GM12878 (cell line): ENCODE results near the gene OR51T1. TPM values are rescaled to one million over a fixed set of nuclear protein-coding genes. Genes with fewer than 3 reads are reported as not detected.

Experiments
- EP300 ChIP-seq, 2 experiments: fragments of 150-350 bp in 1 of 2; IDR thresholded peaks; 2 replicates each; pipeline ENCODE4 v1.6.1; 2011 to 2012; ENCODE audit warnings: low read depth in 2 of 2, low read length in 2 of 2, borderline replicate concordance in 1 of 2, improper control_type of control experiment in 1 of 2, inconsistent platforms in 1 of 2; ENCODE audit not compliant: control insufficient read depth in 1 of 2
- NFIC ChIP-seq: IDR thresholded peaks from 2 replicates; pipeline ENCODE4 v1.6.1; 2012; ENCODE audit warnings: low read depth, mild to moderate bottlenecking, inconsistent platforms, low read length, moderate library complexity
- TAF1 ChIP-seq: IDR thresholded peaks from 2 replicates; pipeline ENCODE4 v1.6.1; 2011; ENCODE audit warnings: mild to moderate bottlenecking, low read depth, low read length, borderline replicate concordance
- TARDBP ChIP-seq: IDR thresholded peaks from 2 replicates; pipeline ENCODE4 v1.6.1; 2016; ENCODE audit warnings: borderline replicate concordance
- ZBED1 ChIP-seq: IDR thresholded peaks from 2 replicates; pipeline ENCODE4 v1.6.1; 2016; ENCODE audit warnings: borderline replicate concordance
- polyA plus RNA-seq, 11 experiments: library from polyadenylated mRNA; depleted of rRNA in 4 of 11; unstranded in 6 of 11; stranded (reverse) in 5 of 11; fragments of >200 nt; fragmentation: Nextera tagmentation in 4 of 11; fragmentation: Illumina TruSeq in 1 of 11; extraction: Ambion mirVana in 4 of 11; extraction: Trizol in 1 of 11; gene quantifications; 1 replicate in 1 of 11; 2 replicates in 10 of 11; pipeline versions ENCODE4 v1.2.1 to v1.2.3, GENCODE V29; 2011 to 2016; ENCODE audit warnings: inconsistent platforms in 2 of 11, missing spikeins in 2 of 11, low read depth in 1 of 11
- total RNA-seq, 4 experiments: library from RNA; depleted of rRNA in 3 of 4; stranded (reverse); fragments of >200 nt in 3 of 4; fragmentation: Illumina TruSeq in 1 of 4; extraction: Trizol in 1 of 4; gene quantifications; 2 replicates each; pipeline versions ENCODE4 v1.2.1 to v1.2.3, GENCODE V29; 2013 to 2021
- TF ChIP-seq, protein P1 (sequence below): IDR thresholded peaks from 2 replicates; pipeline ENCODE4 v1.6.1; 2012; ENCODE audit warnings: improper control_type of control experiment, low read depth, low read length; ENCODE audit not compliant: insufficient replicate concordance
- TF ChIP-seq, protein P2 (sequence below): fragments of 450-650 bp; IDR thresholded peaks from 2 replicates; pipeline ENCODE4 v1.6.1; 2016; ENCODE audit warnings: mild to moderate bottlenecking
- TF ChIP-seq, protein P3 (sequence below), 3 experiments: IDR thresholded peaks in 2 of 3; conservative IDR thresholded peaks in 1 of 3; 2 replicates each; pipeline ENCODE4 v1.5.1; 2011; ENCODE audit warnings: low read depth in 3 of 3, low read length in 3 of 3, mild to moderate bottlenecking in 3 of 3, control low read depth in 2 of 3, moderate library complexity in 2 of 3, inconsistent platforms in 1 of 3, mixed read lengths in 1 of 3; ENCODE audit not compliant: control insufficient read depth in 2 of 3, insufficient read depth in 1 of 3; ENCODE audit errors: extremely low read depth in 1 of 3
- TF ChIP-seq, protein P4 (sequence below): fragments of 450-650 bp; formaldehyde crosslinking; IDR thresholded peaks from 2 replicates; pipeline ENCODE4 v1.5.0; 2022; ENCODE audit warnings: mild to moderate bottlenecking, missing genetic modification characterization
- TF ChIP-seq, protein P5 (sequence below): fragments of 150-350 bp; IDR thresholded peaks from 2 replicates; pipeline ENCODE4 v1.6.1; 2016; ENCODE audit warnings: low read depth, low read length
- TF ChIP-seq, protein P6 (sequence below): fragments of 450-650 bp; IDR thresholded peaks from 2 replicates; pipeline ENCODE4 v1.6.1; 2016; ENCODE audit warnings: mild to moderate bottlenecking

Gene OR51T1
- total and polyA plus RNA-seq, 10 of the 15 experiments (the other 5 are each of a cell fraction or from before 2014, with no cell fraction given), result not detected

DNA sequence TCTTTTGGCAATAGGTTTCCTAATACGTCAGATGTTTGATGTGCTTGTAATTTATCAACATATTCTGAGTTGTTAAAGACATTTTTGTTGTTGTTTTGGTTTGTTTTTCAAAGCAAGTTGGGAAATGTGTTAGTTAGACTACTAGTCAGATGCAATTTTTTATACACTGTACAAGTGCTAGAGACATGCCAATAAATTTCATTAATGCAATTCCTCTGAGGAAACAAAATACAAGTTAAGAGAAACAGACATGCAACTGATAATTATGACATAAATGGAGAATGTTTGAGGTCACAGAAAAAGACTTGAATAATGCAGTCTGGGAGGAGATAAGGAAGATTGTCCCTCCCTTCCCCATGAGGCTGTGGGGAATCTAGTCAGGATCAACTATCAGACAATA, 5.9 kb downstream of the OR51T1 start (continued):
- TF ChIP-seq, protein P1, sequence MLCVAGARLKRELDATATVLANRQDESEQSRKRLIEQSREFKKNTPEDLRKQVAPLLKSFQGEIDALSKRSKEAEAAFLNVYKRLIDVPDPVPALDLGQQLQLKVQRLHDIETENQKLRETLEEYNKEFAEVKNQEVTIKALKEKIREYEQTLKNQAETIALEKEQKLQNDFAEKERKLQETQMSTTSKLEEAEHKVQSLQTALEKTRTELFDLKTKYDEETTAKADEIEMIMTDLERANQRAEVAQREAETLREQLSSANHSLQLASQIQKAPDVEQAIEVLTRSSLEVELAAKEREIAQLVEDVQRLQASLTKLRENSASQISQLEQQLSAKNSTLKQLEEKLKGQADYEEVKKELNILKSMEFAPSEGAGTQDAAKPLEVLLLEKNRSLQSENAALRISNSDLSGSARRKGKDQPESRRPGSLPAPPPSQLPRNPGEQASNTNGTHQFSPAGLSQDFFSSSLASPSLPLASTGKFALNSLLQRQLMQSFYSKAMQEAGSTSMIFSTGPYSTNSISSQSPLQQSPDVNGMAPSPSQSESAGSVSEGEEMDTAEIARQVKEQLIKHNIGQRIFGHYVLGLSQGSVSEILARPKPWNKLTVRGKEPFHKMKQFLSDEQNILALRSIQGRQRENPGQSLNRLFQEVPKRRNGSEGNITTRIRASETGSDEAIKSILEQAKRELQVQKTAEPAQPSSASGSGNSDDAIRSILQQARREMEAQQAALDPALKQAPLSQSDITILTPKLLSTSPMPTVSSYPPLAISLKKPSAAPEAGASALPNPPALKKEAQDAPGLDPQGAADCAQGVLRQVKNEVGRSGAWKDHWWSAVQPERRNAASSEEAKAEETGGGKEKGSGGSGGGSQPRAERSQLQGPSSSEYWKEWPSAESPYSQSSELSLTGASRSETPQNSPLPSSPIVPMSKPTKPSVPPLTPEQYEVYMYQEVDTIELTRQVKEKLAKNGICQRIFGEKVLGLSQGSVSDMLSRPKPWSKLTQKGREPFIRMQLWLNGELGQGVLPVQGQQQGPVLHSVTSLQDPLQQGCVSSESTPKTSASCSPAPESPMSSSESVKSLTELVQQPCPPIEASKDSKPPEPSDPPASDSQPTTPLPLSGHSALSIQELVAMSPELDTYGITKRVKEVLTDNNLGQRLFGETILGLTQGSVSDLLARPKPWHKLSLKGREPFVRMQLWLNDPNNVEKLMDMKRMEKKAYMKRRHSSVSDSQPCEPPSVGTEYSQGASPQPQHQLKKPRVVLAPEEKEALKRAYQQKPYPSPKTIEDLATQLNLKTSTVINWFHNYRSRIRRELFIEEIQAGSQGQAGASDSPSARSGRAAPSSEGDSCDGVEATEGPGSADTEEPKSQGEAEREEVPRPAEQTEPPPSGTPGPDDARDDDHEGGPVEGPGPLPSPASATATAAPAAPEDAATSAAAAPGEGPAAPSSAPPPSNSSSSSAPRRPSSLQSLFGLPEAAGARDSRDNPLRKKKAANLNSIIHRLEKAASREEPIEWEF, result no peak
- TF ChIP-seq TARDBP (no peak), TAF1 (no peak), ZBED1 (no peak), EP300 (IDR thresholded peaks at IDR 0.05; ENCODE audit: borderline replicate concordance in 1 of 2, control insufficient read depth in 1 of 2, low read depth in 2 of 2, low read length in 2 of 2) (no peak), NFIC (no peak)
- TF ChIP-seq, protein P2, sequence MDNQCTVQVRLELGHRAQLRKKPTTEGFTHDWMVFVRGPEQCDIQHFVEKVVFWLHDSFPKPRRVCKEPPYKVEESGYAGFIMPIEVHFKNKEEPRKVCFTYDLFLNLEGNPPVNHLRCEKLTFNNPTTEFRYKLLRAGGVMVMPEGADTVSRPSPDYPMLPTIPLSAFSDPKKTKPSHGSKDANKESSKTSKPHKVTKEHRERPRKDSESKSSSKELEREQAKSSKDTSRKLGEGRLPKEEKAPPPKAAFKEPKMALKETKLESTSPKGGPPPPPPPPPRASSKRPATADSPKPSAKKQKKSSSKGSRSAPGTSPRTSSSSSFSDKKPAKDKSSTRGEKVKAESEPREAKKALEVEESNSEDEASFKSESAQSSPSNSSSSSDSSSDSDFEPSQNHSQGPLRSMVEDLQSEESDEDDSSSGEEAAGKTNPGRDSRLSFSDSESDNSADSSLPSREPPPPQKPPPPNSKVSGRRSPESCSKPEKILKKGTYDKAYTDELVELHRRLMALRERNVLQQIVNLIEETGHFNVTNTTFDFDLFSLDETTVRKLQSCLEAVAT, result no peak
- TF ChIP-seq, protein P3, sequence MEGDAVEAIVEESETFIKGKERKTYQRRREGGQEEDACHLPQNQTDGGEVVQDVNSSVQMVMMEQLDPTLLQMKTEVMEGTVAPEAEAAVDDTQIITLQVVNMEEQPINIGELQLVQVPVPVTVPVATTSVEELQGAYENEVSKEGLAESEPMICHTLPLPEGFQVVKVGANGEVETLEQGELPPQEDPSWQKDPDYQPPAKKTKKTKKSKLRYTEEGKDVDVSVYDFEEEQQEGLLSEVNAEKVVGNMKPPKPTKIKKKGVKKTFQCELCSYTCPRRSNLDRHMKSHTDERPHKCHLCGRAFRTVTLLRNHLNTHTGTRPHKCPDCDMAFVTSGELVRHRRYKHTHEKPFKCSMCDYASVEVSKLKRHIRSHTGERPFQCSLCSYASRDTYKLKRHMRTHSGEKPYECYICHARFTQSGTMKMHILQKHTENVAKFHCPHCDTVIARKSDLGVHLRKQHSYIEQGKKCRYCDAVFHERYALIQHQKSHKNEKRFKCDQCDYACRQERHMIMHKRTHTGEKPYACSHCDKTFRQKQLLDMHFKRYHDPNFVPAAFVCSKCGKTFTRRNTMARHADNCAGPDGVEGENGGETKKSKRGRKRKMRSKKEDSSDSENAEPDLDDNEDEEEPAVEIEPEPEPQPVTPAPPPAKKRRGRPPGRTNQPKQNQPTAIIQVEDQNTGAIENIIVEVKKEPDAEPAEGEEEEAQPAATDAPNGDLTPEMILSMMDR (IDR thresholded peaks at IDR 0.05 in 2 of 3, conservative IDR thresholded peaks at IDR 0.05 in 1 of 3; ENCODE audit: control insufficient read depth in 2 of 3, extremely low read depth in 1 of 3, insufficient read depth in 1 of 3, low read depth in 3 of 3, low read length in 3 of 3), result no peak
- TF ChIP-seq, protein P4, sequence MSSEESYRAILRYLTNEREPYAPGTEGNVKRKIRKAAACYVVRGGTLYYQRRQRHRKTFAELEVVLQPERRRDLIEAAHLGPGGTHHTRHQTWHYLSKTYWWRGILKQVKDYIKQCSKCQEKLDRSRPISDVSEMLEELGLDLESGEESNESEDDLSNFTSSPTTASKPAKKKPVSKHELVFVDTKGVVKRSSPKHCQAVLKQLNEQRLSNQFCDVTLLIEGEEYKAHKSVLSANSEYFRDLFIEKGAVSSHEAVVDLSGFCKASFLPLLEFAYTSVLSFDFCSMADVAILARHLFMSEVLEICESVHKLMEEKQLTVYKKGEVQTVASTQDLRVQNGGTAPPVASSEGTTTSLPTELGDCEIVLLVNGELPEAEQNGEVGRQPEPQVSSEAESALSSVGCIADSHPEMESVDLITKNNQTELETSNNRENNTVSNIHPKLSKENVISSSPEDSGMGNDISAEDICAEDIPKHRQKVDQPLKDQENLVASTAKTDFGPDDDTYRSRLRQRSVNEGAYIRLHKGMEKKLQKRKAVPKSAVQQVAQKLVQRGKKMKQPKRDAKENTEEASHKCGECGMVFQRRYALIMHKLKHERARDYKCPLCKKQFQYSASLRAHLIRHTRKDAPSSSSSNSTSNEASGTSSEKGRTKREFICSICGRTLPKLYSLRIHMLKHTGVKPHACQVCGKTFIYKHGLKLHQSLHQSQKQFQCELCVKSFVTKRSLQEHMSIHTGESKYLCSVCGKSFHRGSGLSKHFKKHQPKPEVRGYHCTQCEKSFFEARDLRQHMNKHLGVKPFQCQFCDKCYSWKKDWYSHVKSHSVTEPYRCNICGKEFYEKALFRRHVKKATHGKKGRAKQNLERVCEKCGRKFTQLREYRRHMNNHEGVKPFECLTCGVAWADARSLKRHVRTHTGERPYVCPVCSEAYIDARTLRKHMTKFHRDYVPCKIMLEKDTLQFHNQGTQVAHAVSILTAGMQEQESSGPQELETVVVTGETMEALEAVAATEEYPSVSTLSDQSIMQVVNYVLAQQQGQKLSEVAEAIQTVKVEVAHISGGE (CRISPR knock-in tag), result no peak
- TF ChIP-seq, protein P5, sequence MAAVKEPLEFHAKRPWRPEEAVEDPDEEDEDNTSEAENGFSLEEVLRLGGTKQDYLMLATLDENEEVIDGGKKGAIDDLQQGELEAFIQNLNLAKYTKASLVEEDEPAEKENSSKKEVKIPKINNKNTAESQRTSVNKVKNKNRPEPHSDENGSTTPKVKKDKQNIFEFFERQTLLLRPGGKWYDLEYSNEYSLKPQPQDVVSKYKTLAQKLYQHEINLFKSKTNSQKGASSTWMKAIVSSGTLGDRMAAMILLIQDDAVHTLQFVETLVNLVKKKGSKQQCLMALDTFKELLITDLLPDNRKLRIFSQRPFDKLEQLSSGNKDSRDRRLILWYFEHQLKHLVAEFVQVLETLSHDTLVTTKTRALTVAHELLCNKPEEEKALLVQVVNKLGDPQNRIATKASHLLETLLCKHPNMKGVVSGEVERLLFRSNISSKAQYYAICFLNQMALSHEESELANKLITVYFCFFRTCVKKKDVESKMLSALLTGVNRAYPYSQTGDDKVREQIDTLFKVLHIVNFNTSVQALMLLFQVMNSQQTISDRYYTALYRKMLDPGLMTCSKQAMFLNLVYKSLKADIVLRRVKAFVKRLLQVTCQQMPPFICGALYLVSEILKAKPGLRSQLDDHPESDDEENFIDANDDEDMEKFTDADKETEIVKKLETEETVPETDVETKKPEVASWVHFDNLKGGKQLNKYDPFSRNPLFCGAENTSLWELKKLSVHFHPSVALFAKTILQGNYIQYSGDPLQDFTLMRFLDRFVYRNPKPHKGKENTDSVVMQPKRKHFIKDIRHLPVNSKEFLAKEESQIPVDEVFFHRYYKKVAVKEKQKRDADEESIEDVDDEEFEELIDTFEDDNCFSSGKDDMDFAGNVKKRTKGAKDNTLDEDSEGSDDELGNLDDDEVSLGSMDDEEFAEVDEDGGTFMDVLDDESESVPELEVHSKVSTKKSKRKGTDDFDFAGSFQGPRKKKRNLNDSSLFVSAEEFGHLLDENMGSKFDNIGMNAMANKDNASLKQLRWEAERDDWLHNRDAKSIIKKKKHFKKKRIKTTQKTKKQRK, result no peak
- TF ChIP-seq, protein P6, sequence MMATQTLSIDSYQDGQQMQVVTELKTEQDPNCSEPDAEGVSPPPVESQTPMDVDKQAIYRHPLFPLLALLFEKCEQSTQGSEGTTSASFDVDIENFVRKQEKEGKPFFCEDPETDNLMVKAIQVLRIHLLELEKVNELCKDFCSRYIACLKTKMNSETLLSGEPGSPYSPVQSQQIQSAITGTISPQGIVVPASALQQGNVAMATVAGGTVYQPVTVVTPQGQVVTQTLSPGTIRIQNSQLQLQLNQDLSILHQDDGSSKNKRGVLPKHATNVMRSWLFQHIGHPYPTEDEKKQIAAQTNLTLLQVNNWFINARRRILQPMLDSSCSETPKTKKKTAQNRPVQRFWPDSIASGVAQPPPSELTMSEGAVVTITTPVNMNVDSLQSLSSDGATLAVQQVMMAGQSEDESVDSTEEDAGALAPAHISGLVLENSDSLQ, result no peak
